C4-2B (cell line): ENCODE data around the gene TRIM41.

ENCODE experiments used
- CTCF ChIP-seq: fragments of 450-650 bp; conservative IDR thresholded peaks from 2 replicates; pipeline ENCODE4 v1.5.1; 2017; ENCODE audit warnings: mild to moderate bottlenecking
- ZFX ChIP-seq: fragments of 450-650 bp; IDR thresholded peaks from 2 replicates; pipeline ENCODE4 v1.6.1; 2017

GRCh38 chr5:181207214-181207959, 15.7 kb upstream of the TRIM41 start:
- TF ChIP-seq ZFX (no peak), CTCF (no peak)
